ENCODE results near the gene SETD6.

The SETD6 gene

GRCh38 chr16:58501242-58502131 lies 13.8 kb upstream of the SETD6 start:
- Histone ChIP-seq H3K4me1 (ENCODE audit: control insufficient read depth, insufficient read depth, low read length) (peaks cover 16% of the 10 kb centered on the region), H3K9me3 (ENCODE audit: control insufficient read depth in 2 of 2, low read length in 2 of 2) (no peaks in the 10 kb centered on the region), H3K9ac (ENCODE audit: low read length in 2 of 2) (peak overlapping the region; percentile 9 to 21), H3K4me3 (ENCODE audit: low read length in 2 of 2) (peak overlapping the region; percentile 40 to 60), H3K27ac (ENCODE audit: low read length) (no peak overlapping the region), H3K27me3 (ENCODE audit: control insufficient read depth in 1 of 2, insufficient read depth in 2 of 2, low read length in 2 of 2) (peaks cover 26 to 27% of the 10 kb centered on the region in 2 donors), H3K36me3 (ENCODE audit: control insufficient read depth in 2 of 2, insufficient read depth in 2 of 2, low read length in 2 of 2) (no peaks in the 10 kb centered on the region)

GRCh38 chr16:58502217-58502921 lies 12.9 kb upstream of the SETD6 start:
- Histone ChIP-seq H3K36me3 (ENCODE audit: control insufficient read depth in 2 of 2, insufficient read depth in 2 of 2, low read length in 2 of 2) (no peaks in the 10 kb centered on the region), H3K4me3 (ENCODE audit: low read length in 2 of 2) (no peak overlapping the region), H3K27ac (ENCODE audit: low read length) (no peak overlapping the region), H3K4me1 (ENCODE audit: control insufficient read depth, insufficient read depth, low read length) (peaks cover 16% of the 10 kb centered on the region), H3K9me3 (ENCODE audit: control insufficient read depth in 2 of 2, low read length in 2 of 2) (no peaks in the 10 kb centered on the region), H3K9ac (ENCODE audit: low read length in 2 of 2) (no peak overlapping the region), H3K27me3 (ENCODE audit: control insufficient read depth in 1 of 2, insufficient read depth in 2 of 2, low read length in 2 of 2) (peaks cover 26 to 27% of the 10 kb centered on the region in 2 donors)

- H3K4me3 ChIP-seq (ENCODE audit: low read length in 2 of 2): no peak overlapping the region
- H3K9ac ChIP-seq (ENCODE audit: low read length in 2 of 2): no peak overlapping the region
- H3K4me1 ChIP-seq (ENCODE audit: control insufficient read depth, insufficient read depth, low read length): peaks cover 16% of the 10 kb centered on the region
- peaks cover 26 to 27% of the 10 kb centered on the region in 2 donors for H3K27me3 ChIP-seq (ENCODE audit: control insufficient read depth in 1 of 2, insufficient read depth in 2 of 2, low read length in 2 of 2)
- H3K36me3 ChIP-seq (ENCODE audit: control insufficient read depth in 2 of 2, insufficient read depth in 2 of 2, low read length in 2 of 2): no peaks in the 10 kb centered on the region
- no peaks in the 10 kb centered on the region for H3K9me3 ChIP-seq (ENCODE audit: control insufficient read depth in 2 of 2, low read length in 2 of 2)
- no peak overlapping the region for H3K27ac ChIP-seq (ENCODE audit: low read length)
Measured at GRCh38 chr16:58503166-58503862, 12.0 kb upstream of the SETD6 start.

DNA sequence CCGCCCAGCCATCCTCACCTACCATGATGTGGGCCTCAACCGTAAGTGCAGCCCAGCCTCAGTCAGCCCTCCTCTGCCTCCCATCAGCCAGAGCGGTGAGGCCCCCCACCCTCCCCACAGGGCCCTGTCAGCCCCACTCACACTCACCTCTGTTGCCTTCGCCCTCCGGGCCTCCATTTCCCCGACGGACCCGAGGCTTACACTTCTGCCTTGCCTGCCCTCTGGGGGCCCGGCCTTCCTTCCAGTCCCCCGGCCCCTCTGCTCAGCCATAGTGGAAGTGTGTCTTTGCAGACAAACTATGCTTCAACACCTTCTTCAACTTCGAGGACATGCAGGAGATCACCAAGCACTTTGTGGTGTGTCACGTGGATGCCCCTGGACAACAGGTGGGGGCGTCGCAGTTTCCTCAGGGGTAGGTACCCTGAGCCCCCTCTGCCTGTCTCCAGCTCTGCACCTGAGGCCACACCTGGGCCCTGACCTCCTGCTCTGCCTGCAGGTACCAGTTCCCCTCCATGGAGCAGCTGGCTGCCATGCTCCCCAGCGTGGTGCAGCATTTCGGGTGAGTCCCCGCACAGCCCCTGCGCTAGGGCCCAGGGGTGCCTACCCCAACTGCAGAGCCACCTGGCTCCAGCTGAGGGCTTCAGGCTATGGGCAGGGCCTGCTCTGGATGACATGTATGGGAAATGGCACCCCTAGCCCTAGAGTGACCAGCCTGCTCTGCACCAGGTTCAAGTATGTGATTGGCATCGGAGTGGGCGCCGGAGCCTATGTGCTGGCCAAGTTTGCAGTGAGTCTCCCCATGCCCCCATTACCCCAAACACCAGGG lies 11.2 kb upstream of the SETD6 start:
- Histone ChIP-seq H3K9ac (ENCODE audit: low read length in 2 of 2) (no peak overlapping the region), H3K27ac (ENCODE audit: low read length) (no peak overlapping the region), H3K4me1 (ENCODE audit: control insufficient read depth, insufficient read depth, low read length) (peaks cover 16% of the 10 kb centered on the region), H3K9me3 (ENCODE audit: control insufficient read depth in 2 of 2, low read length in 2 of 2) (no peaks in the 10 kb centered on the region), H3K36me3 (ENCODE audit: control insufficient read depth in 2 of 2, insufficient read depth in 2 of 2, low read length in 2 of 2) (no peaks in the 10 kb centered on the region), H3K27me3 (ENCODE audit: control insufficient read depth in 1 of 2, insufficient read depth in 2 of 2, low read length in 2 of 2) (peaks cover 26 to 27% of the 10 kb centered on the region in 2 donors), H3K4me3 (ENCODE audit: low read length in 2 of 2) (no peak overlapping the region)

DNA sequence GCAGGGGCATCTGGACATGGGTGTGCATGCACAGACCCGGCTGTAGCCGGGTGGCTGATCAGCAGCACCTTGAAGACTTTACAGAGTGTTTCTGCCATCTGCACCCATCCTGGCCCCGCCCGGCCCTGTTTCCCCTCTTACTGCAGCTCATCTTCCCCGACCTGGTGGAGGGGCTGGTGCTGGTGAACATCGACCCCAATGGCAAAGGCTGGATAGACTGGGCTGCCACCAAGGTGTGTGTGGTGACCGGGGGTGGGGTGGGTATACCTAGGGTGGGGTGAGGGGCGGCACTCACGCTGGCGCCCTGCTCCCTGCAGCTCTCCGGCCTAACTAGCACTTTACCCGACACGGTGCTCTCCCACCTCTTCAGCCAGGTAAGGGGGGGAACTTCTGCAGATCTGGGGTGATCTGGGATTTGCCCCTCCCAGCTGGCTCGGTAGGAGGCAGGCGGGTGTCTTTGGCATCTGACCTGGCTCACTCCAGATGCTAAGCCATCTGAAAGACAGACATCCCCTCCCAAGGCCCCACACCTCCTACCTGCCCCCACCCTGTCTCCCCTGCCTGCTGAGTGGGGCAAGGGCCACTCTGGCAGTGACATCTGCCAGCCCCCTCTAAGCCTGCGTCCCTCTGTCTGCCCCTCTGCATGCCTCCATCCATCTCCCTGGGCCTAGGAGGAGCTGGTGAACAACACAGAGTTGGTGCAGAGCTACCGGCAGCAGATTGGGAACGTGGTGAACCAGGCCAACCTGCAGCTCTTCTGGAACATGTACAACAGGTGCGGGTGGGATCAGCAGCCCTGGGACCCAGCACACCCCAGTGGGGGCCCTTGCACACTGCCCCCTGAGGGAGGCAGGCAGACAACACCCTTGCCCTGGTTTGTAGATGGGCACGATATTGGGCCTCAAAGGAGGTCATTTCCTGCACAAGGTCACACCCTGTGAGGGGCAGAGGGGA lies 8.8 kb upstream of the SETD6 start:
- H3K9me3 ChIP-seq (ENCODE audit: control insufficient read depth in 2 of 2, low read length in 2 of 2): no peaks in the 10 kb centered on the region
- peaks cover 5% of the 10 kb centered on the region for H3K4me1 ChIP-seq (ENCODE audit: control insufficient read depth, insufficient read depth, low read length)
- no peak overlapping the region for H3K9ac ChIP-seq (ENCODE audit: low read length in 2 of 2)
- H3K27me3 ChIP-seq (ENCODE audit: control insufficient read depth in 1 of 2, insufficient read depth in 2 of 2, low read length in 2 of 2): peaks cover 12 to 17% of the 10 kb centered on the region in 2 donors
- H3K4me3 ChIP-seq (ENCODE audit: low read length in 2 of 2): no peak overlapping the region
- no peak overlapping the region for H3K27ac ChIP-seq (ENCODE audit: low read length)
- no peaks in the 10 kb centered on the region for H3K36me3 ChIP-seq (ENCODE audit: control insufficient read depth in 2 of 2, insufficient read depth in 2 of 2, low read length in 2 of 2)

DNA sequence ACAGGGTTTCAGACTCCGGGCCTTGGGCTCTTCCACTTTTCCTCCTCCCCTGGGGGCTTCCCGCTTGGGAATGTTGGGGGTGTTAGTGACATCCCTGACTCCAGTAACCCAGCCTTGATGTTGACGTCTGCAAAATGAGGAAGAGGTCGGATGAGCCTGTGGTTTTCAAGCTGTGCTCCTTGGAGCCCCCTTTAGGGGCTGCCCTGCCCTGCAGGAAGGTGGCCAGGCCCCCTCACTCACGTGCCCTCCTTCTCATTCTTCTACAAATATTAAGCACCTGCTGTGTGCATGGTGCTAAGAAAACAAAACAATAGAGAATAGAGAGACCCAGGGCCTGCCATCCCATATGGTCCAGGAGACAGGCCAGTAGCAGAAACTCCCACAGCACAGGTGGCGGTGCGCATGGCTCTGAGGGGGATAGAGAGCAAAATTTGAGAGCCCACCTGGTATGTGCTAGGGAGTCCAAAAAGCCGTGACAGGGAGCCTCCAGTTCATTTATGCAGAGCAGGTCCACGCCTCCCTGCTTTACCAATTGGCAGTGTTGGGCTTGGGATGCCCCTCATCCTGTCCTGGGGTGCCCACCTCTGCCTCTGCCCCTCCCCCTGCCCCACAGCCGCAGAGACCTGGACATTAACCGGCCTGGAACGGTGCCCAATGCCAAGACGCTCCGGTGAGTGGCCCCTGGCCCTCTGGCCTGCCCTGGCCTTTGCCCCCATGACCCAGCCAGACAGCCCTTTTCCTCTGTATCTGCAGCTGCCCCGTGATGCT lies 7.9 kb upstream of the SETD6 start:
- H3K27ac ChIP-seq (ENCODE audit: low read length): no peak overlapping the region

GRCh38 chr16:58507963-58508670 lies 7.2 kb upstream of the SETD6 start:
- Histone ChIP-seq H3K4me3 (ENCODE audit: low read length in 2 of 2) (no peak overlapping the region), H3K27me3 (ENCODE audit: control insufficient read depth in 1 of 2, insufficient read depth in 2 of 2, low read length in 2 of 2) (peaks cover 0 to 2% of the 10 kb centered on the region in 2 donors), H3K36me3 (ENCODE audit: control insufficient read depth in 2 of 2, insufficient read depth in 2 of 2, low read length in 2 of 2) (no peaks in the 10 kb centered on the region), H3K27ac (ENCODE audit: low read length) (no peak overlapping the region), H3K9me3 (ENCODE audit: control insufficient read depth in 2 of 2, low read length in 2 of 2) (no peaks in the 10 kb centered on the region), H3K9ac (ENCODE audit: low read length in 2 of 2) (no peak overlapping the region), H3K4me1 (ENCODE audit: control insufficient read depth, insufficient read depth, low read length) (peaks cover 4% of the 10 kb centered on the region)

More for the DNA sequence above, 7.9 kb upstream of the SETD6 start:
- no peaks in the 10 kb centered on the region for H3K9me3 ChIP-seq (ENCODE audit: control insufficient read depth in 2 of 2, low read length in 2 of 2)
- peaks cover 4% of the 10 kb centered on the region for H3K4me1 ChIP-seq (ENCODE audit: control insufficient read depth, insufficient read depth, low read length)
- no peak overlapping the region for H3K4me3 ChIP-seq (ENCODE audit: low read length in 2 of 2)
- H3K36me3 ChIP-seq (ENCODE audit: control insufficient read depth in 2 of 2, insufficient read depth in 2 of 2, low read length in 2 of 2): no peaks in the 10 kb centered on the region
- H3K9ac ChIP-seq (ENCODE audit: low read length in 2 of 2): no peak overlapping the region
- peaks cover 5 to 8% of the 10 kb centered on the region in 2 donors for H3K27me3 ChIP-seq (ENCODE audit: control insufficient read depth in 1 of 2, insufficient read depth in 2 of 2, low read length in 2 of 2)

- peaks cover 4% of the 10 kb centered on the region for H3K4me1 ChIP-seq (ENCODE audit: control insufficient read depth, insufficient read depth, low read length)
Measured at GRCh38 chr16:58508671-58509251, 6.6 kb upstream of the SETD6 start.

More at GRCh38 chr16:58508671-58509251, 6.6 kb upstream of the SETD6 start:
- Histone ChIP-seq H3K27me3 (ENCODE audit: control insufficient read depth in 1 of 2, insufficient read depth in 2 of 2, low read length in 2 of 2) (no peaks in the 10 kb centered on the region), H3K4me3 (ENCODE audit: low read length in 2 of 2) (no peak overlapping the region), H3K9me3 (ENCODE audit: control insufficient read depth in 2 of 2, low read length in 2 of 2) (no peaks in the 10 kb centered on the region), H3K27ac (ENCODE audit: low read length) (no peak overlapping the region), H3K36me3 (ENCODE audit: control insufficient read depth in 2 of 2, insufficient read depth in 2 of 2, low read length in 2 of 2) (no peaks in the 10 kb centered on the region), H3K9ac (ENCODE audit: low read length in 2 of 2) (no peak overlapping the region)

Measured in stomach smooth muscle (tissue), 2 donors.